GM18502 (cell line): ENCODE results near the gene FRMD4A.

Experiments used
- ATAC-seq: cut with Tn5 transposase; IDR thresholded peaks from one replicate; pipeline ENCODE4 v1.9.1; 2021; ENCODE audit warnings: mild to moderate bottlenecking; ENCODE audit not compliant: unreplicated experiment, poor library complexity

The FRMD4A gene

GRCh38 chr10:13705526-13706174, 625.1 kb downstream of the FRMD4A start:
- no peak for ATAC-seq

- ATAC-seq, result no peak
Measured at GRCh38 chr10:13704964-13705363, 625.8 kb downstream of the FRMD4A start.

- ATAC-seq, result no peak
Measured at GRCh38 chr10:13703997-13704536, 626.7 kb downstream of the FRMD4A start.

GRCh38 chr10:13703101-13703818, 627.5 kb downstream of the FRMD4A start:
- no peak for ATAC-seq

GRCh38 chr10:13701157-13701919, 629.4 kb downstream of the FRMD4A start:
- no peak for ATAC-seq

GRCh38 chr10:13700473-13701144, 630.1 kb downstream of the FRMD4A start:
- ATAC-seq, result no peak

- ATAC-seq, result no peak
Measured at GRCh38 chr10:13699216-13699615, 631.5 kb downstream of the FRMD4A start.

- ATAC-seq, result no peak
Measured at GRCh38 chr10:13698217-13698616, 632.5 kb downstream of the FRMD4A start.

- ATAC-seq, result no peak
Measured at GRCh38 chr10:13696071-13696470, 634.7 kb downstream of the FRMD4A start.

- ATAC-seq, result no peak
Measured at GRCh38 chr10:13695588-13695987, 635.1 kb downstream of the FRMD4A start.

GRCh38 chr10:13693783-13694700, 636.7 kb downstream of the FRMD4A start:
- no peak for ATAC-seq

GRCh38 chr10:13690281-13690825, 640.4 kb downstream of the FRMD4A start:
- ATAC-seq, result peak; percentile 77

GRCh38 chr10:13686331-13686752, 644.4 kb downstream of the FRMD4A start:
- ATAC-seq, result no peak

- no peak for ATAC-seq
Measured at GRCh38 chr10:13685885-13686284, 644.8 kb downstream of the FRMD4A start.

GRCh38 chr10:13684806-13685482, 645.8 kb downstream of the FRMD4A start:
- ATAC-seq, result no peak

GRCh38 chr10:13684252-13684791, 646.4 kb downstream of the FRMD4A start:
- no peak for ATAC-seq

- no peak for ATAC-seq
Measured at GRCh38 chr10:13683017-13683416, 647.7 kb downstream of the FRMD4A start.

- no peak for ATAC-seq
Measured at GRCh38 chr10:13681960-13682359, 648.8 kb downstream of the FRMD4A start.
